Upper lobe of right lung (tissue), 1 donor: Measurements from ENCODE around the gene CALCOCO1. TPM values are rescaled to one million over a fixed set of nuclear protein-coding genes. Genes with fewer than 3 reads are reported as not detected.

ENCODE experiments used
- ATAC-seq: fragments of 200-7000 bp; cut with Tn5 transposase; one replicate; pipeline ENCODE4 v1.9.1; 2020; ENCODE audit warnings: mild to moderate bottlenecking, moderate library complexity
- DNase-seq: peaks from one replicate; pipeline ENCODE4 v3.0.0-alpha.2; 2020
- H3K27ac ChIP-seq: fragments of 200-600 bp; one replicate; pipeline ENCODE4 v1.8.0; 2022
- H3K27me3 ChIP-seq: fragments of 200-600 bp; one replicate; pipeline ENCODE4 v1.8.0; 2022; ENCODE audit warnings: mild to moderate bottlenecking
- H3K36me3 ChIP-seq: fragments of 200-600 bp; one replicate; pipeline ENCODE4 v1.8.0; 2022
- H3K4me1 ChIP-seq: fragments of 200-600 bp; one replicate; pipeline ENCODE4 v1.8.0; 2022
- H3K4me3 ChIP-seq: fragments of 200-600 bp; one replicate; pipeline ENCODE4 v1.8.0; 2022; ENCODE audit warnings: mild to moderate bottlenecking
- H3K9me3 ChIP-seq: fragments of 200-600 bp; one replicate; pipeline ENCODE4 v1.8.0; 2022
- CTCF ChIP-seq: fragments of 200-600 bp; IDR thresholded peaks from one replicate; pipeline ENCODE4 v1.8.0; 2022; ENCODE audit warnings: antibody characterized with exemption
- intact Hi-C: fragments of 100-400 bp; cut with DNase I; formaldehyde crosslinking; loops from one replicate; pipeline ENCODE4 v1.11.0; 2022
- total RNA-seq: library from RNA; stranded (reverse); fragmentation: NEBNext Ultra II Directional; extraction: Animal tissue kit (Norgen Biotek cat#: 25700); gene quantifications from one replicate; pipeline ENCODE4 v1.2.1, GENCODE V29; 2021
- donor health status: DM: no; HTN: yes; CAD: no; lungs with severe emphysema.

The CALCOCO1 gene
- total RNA-seq, 1 donor from 2014 or later = 191 TPM

- H3K36me3 ChIP-seq = no peaks in the 10 kb centered on the region
- TF ChIP-seq CTCF = no peak
- no peaks in the 10 kb centered on the region for H3K9me3 ChIP-seq
- H3K27ac ChIP-seq = no peak overlapping the region
- no peak for ATAC-seq
- peaks cover 17% of the 10 kb centered on the region for H3K4me1 ChIP-seq
- no peak overlapping the region for H3K4me3 ChIP-seq
- H3K27me3 ChIP-seq = peaks cover 36% of the 10 kb centered on the region
- intact Hi-C loops = no loop called here
- DNase-seq = no peak
Measured at GRCh38 chr12:53735556-53735955, 8.3 kb upstream of the CALCOCO1 start.

- Histone ChIP-seq H3K36me3 (no peaks in the 10 kb centered on the region), H3K9me3 (no peaks in the 10 kb centered on the region), H3K27ac (no peak overlapping the region), H3K27me3 (peaks cover 24% of the 10 kb centered on the region), H3K4me1 (peaks cover 10% of the 10 kb centered on the region), H3K4me3 (no peak overlapping the region)
- intact Hi-C loops = no loop called here
- DNase-seq = no peak
- no peak for TF ChIP-seq CTCF
- ATAC-seq = no peak
Measured at GRCh38 chr12:53734425-53734824, 7.2 kb upstream of the CALCOCO1 start.

- peaks cover 4% of the 10 kb centered on the region for H3K4me1 ChIP-seq
- no peak overlapping the region for H3K27ac ChIP-seq
- H3K27me3 ChIP-seq = peaks cover 18% of the 10 kb centered on the region
- no peaks in the 10 kb centered on the region for H3K9me3 ChIP-seq
- no peak for TF ChIP-seq CTCF
- no peaks in the 10 kb centered on the region for H3K36me3 ChIP-seq
- H3K4me3 ChIP-seq = no peak overlapping the region
- ATAC-seq (no peak), DNase-seq (no peak)
- intact Hi-C loops = no loop called here
Measured at GRCh38 chr12:53733807-53734200, 6.6 kb upstream of the CALCOCO1 start.

DNA sequence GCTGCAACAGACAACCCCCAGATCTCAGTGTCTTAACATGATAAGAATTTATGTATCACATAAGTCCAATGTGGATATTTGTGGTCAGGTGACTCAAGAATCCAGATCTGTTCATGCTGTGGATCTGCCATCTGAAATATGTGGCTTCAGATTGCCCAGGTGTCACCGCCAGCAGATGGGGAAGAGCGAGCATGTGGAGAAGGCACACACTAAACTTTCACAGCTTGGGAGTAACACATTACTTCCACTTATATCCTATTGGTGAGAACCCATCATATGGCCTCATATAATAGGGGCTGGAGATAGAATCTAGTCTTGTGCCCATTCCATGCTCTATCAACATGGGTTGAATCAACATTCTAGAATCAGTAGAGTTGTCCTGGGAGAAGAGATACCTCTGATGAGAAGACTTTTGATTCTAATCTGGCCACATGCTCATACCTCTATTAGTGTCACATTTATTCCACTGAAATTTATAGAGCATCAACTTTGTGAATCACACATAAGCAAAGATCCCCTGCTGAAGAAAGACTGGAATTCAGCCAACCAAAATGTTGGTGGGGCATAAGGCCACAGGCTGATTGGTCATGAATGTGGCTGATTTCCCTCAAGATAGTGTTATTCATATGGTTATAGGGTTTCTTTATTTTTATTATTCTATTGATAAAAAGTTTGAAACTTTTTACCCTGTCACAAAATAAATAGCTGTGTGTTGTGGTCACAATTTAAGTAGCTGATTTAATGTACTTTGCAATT is 6.0 kb upstream of the CALCOCO1 start:
- no peak for ATAC-seq
- Histone ChIP-seq H3K36me3 (no peaks in the 10 kb centered on the region), H3K27ac (no peak overlapping the region), H3K9me3 (no peaks in the 10 kb centered on the region), H3K4me1 (no peaks in the 10 kb centered on the region), H3K27me3 (peaks cover 12% of the 10 kb centered on the region), H3K4me3 (no peak overlapping the region)
- no peak for DNase-seq
- no peak for TF ChIP-seq CTCF
- intact Hi-C loops = no loop called here

- ATAC-seq = no peak
- no peak for DNase-seq
- Histone ChIP-seq H3K4me1 (peaks cover 21% of the 10 kb centered on the region), H3K36me3 (peaks cover 4% of the 10 kb centered on the region), H3K4me3 (no peak overlapping the region), H3K27ac (no peak overlapping the region), H3K27me3 (no peaks in the 10 kb centered on the region), H3K9me3 (no peaks in the 10 kb centered on the region)
- intact Hi-C loops = no loop called here
- no peak for TF ChIP-seq CTCF
Measured at GRCh38 chr12:53729644-53730043, 2.4 kb upstream of the CALCOCO1 start.
